Neural cell (in vitro differentiated cells): ENCODE data around the gene CCDC88C. TPM values are rescaled to one million over a fixed set of nuclear protein-coding genes. Genes with fewer than 3 reads are reported as not detected.

Experiments
- H2AFZ ChIP-seq: fragments of 200-600, 300-800 bp; sonication (generic), shearing (Covaris generic); 2 replicates; pipeline ENCODE4 v1.6.0; 2014; ENCODE audit warnings: low read depth, mild to moderate bottlenecking, antibody characterized with exemption, low read length, moderate library complexity
- H3F3A ChIP-seq: fragments of 200-600 bp; shearing (Covaris generic); 2 replicates; pipeline ENCODE4 v1.6.1; 2016; ENCODE audit warnings: mild to moderate bottlenecking, moderate library complexity, mixed read lengths, antibody characterized with exemption, low read length; ENCODE audit not compliant: insufficient read depth, poor library complexity, severe bottlenecking
- H3K27ac ChIP-seq: fragments of 200-600, 300-800 bp; sonication (generic), shearing (Covaris generic); 2 replicates; pipeline ENCODE4 v1.5.1; 2014; ENCODE audit warnings: mild to moderate bottlenecking, low read length, moderate library complexity
- H3K27me3 ChIP-seq: fragments of 300-800, 200-600 bp; sonication (generic), shearing (Covaris generic); 2 replicates; pipeline ENCODE4 v1.6.0; 2014; ENCODE audit warnings: mild to moderate bottlenecking, low read depth, low read length, moderate library complexity; ENCODE audit not compliant: insufficient read depth
- H3K36me3 ChIP-seq: fragments of 300-800, 200-600 bp; sonication (generic), shearing (Covaris generic); 2 replicates; pipeline ENCODE4 v1.5.1; 2014; ENCODE audit warnings: mild to moderate bottlenecking, antibody characterized with exemption, low read length, moderate library complexity; ENCODE audit not compliant: insufficient read depth
- H3K4me2 ChIP-seq: fragments of 300-800, 200-600 bp; sonication (generic), shearing (Covaris generic); 2 replicates; pipeline ENCODE4 v1.6.0; 2014; ENCODE audit warnings: mild to moderate bottlenecking, low read length
- H3K4me3 ChIP-seq: fragments of 300-800, 200-600 bp; sonication (generic), shearing (Covaris generic); 2 replicates; pipeline ENCODE4 v1.5.1; 2014; ENCODE audit warnings: mild to moderate bottlenecking, low read length, moderate library complexity
- H3K79me2 ChIP-seq: fragments of 200-600 bp; shearing (Covaris generic); replicated peaks from 2 replicates; pipeline ENCODE4 v1.6.0; 2014; ENCODE audit warnings: mild to moderate bottlenecking, low read length, moderate library complexity; ENCODE audit not compliant: insufficient read depth
- H3K9ac ChIP-seq: fragments of 300-800, 200-600 bp; sonication (generic), shearing (Covaris generic); 2 replicates; pipeline ENCODE4 v1.6.1; 2016; ENCODE audit warnings: mild to moderate bottlenecking, low read length, mixed read lengths
- H3K9me2 ChIP-seq: fragments of 200-600 bp; shearing (Covaris generic); 2 replicates; pipeline ENCODE4 v1.6.1; 2016; ENCODE audit warnings: mild to moderate bottlenecking, low read length, mixed read lengths; ENCODE audit not compliant: insufficient read depth
- H3K9me3 ChIP-seq: fragments of 200-600, 300-800 bp; sonication (generic), shearing (Covaris generic); 2 replicates; pipeline ENCODE4 v1.6.1; 2016; ENCODE audit warnings: mild to moderate bottlenecking, mixed run types, low read length, moderate library complexity, mixed read lengths
- H4K20me1 ChIP-seq: fragments of 200-600 bp; shearing (Covaris generic); 2 replicates; pipeline ENCODE4 v1.6.1; 2016; ENCODE audit warnings: mild to moderate bottlenecking, mixed run types; ENCODE audit not compliant: insufficient read depth
- CTCF ChIP-seq: fragments of 450-650 bp; IDR thresholded peaks from 2 replicates; pipeline ENCODE4 v1.5.1; 2014; ENCODE audit warnings: antibody characterized with exemption, mild to moderate bottlenecking, moderate library complexity; ENCODE audit not compliant: poor library complexity, severe bottlenecking
- EP300 ChIP-seq: fragments of 450-650 bp; conservative IDR thresholded peaks from 2 replicates; pipeline ENCODE4 v1.6.1; 2014; ENCODE audit warnings: antibody characterized with exemption, mild to moderate bottlenecking, moderate library complexity; ENCODE audit not compliant: poor library complexity, severe bottlenecking
- EZH2 ChIP-seq: fragments of 200-600, 300-800 bp; shearing (Covaris generic), sonication (generic); IDR thresholded peaks from 2 replicates; pipeline ENCODE4 v1.6.1; 2014; ENCODE audit warnings: antibody characterized with exemption, low read length, borderline replicate concordance, mild to moderate bottlenecking; ENCODE audit not compliant: insufficient read depth, poor library complexity, severe bottlenecking
- MXI1 ChIP-seq: fragments of 450-650 bp; conservative IDR thresholded peaks from 2 replicates; pipeline ENCODE4 v1.6.1; 2014; ENCODE audit warnings: antibody characterized with exemption, mild to moderate bottlenecking; ENCODE audit not compliant: poor library complexity, severe bottlenecking
- POLR2AphosphoS5 ChIP-seq: IDR thresholded peaks from 2 replicates; pipeline ENCODE4 v1.6.1; 2012
- RAD21 ChIP-seq: fragments of 450-650 bp; conservative IDR thresholded peaks from 2 replicates; pipeline ENCODE4 v1.6.1; 2014; ENCODE audit warnings: antibody characterized with exemption, mild to moderate bottlenecking, moderate library complexity
- REST ChIP-seq: IDR thresholded peaks from 2 replicates; pipeline ENCODE4 v1.6.1; 2012; ENCODE audit warnings: borderline replicate concordance
- SMC3 ChIP-seq: fragments of 450-650 bp; conservative IDR thresholded peaks from 2 replicates; pipeline ENCODE4 v1.6.1; 2014; ENCODE audit warnings: antibody characterized with exemption, mild to moderate bottlenecking, moderate library complexity; ENCODE audit not compliant: poor library complexity
- TAF1 ChIP-seq: IDR thresholded peaks from 2 replicates; pipeline ENCODE4 v1.6.1; 2012; ENCODE audit warnings: low read depth
- polyA plus RNA-seq: library from polyadenylated mRNA; depleted of rRNA; stranded (reverse); fragments of >200 nt; gene quantifications from 2 replicates; pipeline ENCODE4 v1.2.3, GENCODE V29; 2014

The CCDC88C gene
- polyA plus RNA-seq, 1 donor from 2014 or later: 20.1 TPM

GRCh38 chr14:91277546-91278382 lies 139.9 kb downstream of the CCDC88C start:
- no peaks in the 10 kb centered on the region for H3K27me3 ChIP-seq
- H3K9me2 ChIP-seq: no peaks in the 10 kb centered on the region
- H3K9ac ChIP-seq: no peak overlapping the region
- no peak overlapping the region for H2AFZ ChIP-seq
- no peak overlapping the region for H3K27ac ChIP-seq
- peaks cover 12% of the 10 kb centered on the region for H3K36me3 ChIP-seq
- no peaks in the 10 kb centered on the region for H4K20me1 ChIP-seq
- TF ChIP-seq CTCF: no peak
- TF ChIP-seq EP300: no peak
- TF ChIP-seq RAD21: no peak
- no peak overlapping the region for H3K4me3 ChIP-seq
- no peaks in the 10 kb centered on the region for H3K9me3 ChIP-seq
- H3K4me2 ChIP-seq: no peak overlapping the region
- H3F3A ChIP-seq: no peaks in the 10 kb centered on the region
- no peaks in the 10 kb centered on the region for H3K79me2 ChIP-seq

GRCh38 chr14:91274796-91275195 lies 142.8 kb downstream of the CCDC88C start:
- no peak for TF ChIP-seq CTCF
- TF ChIP-seq RAD21: no peak
- TF ChIP-seq SMC3: no peak
- TF ChIP-seq EP300: no peak
- no peak for TF ChIP-seq MXI1
- no peak overlapping the region for H3K4me3 ChIP-seq

GRCh38 chr14:91273885-91274273 lies 143.7 kb downstream of the CCDC88C start:
- no peaks in the 10 kb centered on the region for H4K20me1 ChIP-seq
- H2AFZ ChIP-seq: no peak overlapping the region
- no peak overlapping the region for H3K27ac ChIP-seq
- no peaks in the 10 kb centered on the region for H3F3A ChIP-seq
- H3K9me3 ChIP-seq: no peaks in the 10 kb centered on the region
- H3K27me3 ChIP-seq: no peaks in the 10 kb centered on the region
- H3K9me2 ChIP-seq: no peaks in the 10 kb centered on the region
- TF ChIP-seq TAF1: no peak
- no peak for TF ChIP-seq REST
- TF ChIP-seq CTCF: no peak
- TF ChIP-seq EP300: no peak
- no peak for TF ChIP-seq RAD21
- TF ChIP-seq SMC3: no peak
- no peak for TF ChIP-seq POLR2AphosphoS5
- TF ChIP-seq EZH2: no peak
- TF ChIP-seq MXI1: no peak
- no peak overlapping the region for H3K9ac ChIP-seq
- H3K4me3 ChIP-seq: no peak overlapping the region
- H3K79me2 ChIP-seq: no peaks in the 10 kb centered on the region
- no peak overlapping the region for H3K4me2 ChIP-seq
- H3K36me3 ChIP-seq: peaks cover 8% of the 10 kb centered on the region

More at GRCh38 chr14:91274796-91275195, 142.8 kb downstream of the CCDC88C start:
- no peaks in the 10 kb centered on the region for H3K9me2 ChIP-seq
- peaks cover 8% of the 10 kb centered on the region for H3K36me3 ChIP-seq
- no peaks in the 10 kb centered on the region for H3K27me3 ChIP-seq
- H3K79me2 ChIP-seq: no peaks in the 10 kb centered on the region
- no peaks in the 10 kb centered on the region for H3K9me3 ChIP-seq
- H4K20me1 ChIP-seq: no peaks in the 10 kb centered on the region
- H3K9ac ChIP-seq: no peak overlapping the region
- no peaks in the 10 kb centered on the region for H3F3A ChIP-seq
- no peak overlapping the region for H3K4me2 ChIP-seq
- no peak overlapping the region for H3K27ac ChIP-seq
- no peak overlapping the region for H2AFZ ChIP-seq
